Nucleus accumbens (tissue), 56 donors: ENCODE measurements around the gene GRHPR.
"Not testable (repeated sequence)": the region's sequence is repeated elsewhere in the genome, so short reads cannot be mapped to it uniquely, and the experiment has no call there.

Experiments used
- DNase-seq, 56 donors: peaks; one replicate each; lab custom pipeline; 2025; lab: John Stamatoyannopoulos, UW

The GRHPR gene

DNA sequence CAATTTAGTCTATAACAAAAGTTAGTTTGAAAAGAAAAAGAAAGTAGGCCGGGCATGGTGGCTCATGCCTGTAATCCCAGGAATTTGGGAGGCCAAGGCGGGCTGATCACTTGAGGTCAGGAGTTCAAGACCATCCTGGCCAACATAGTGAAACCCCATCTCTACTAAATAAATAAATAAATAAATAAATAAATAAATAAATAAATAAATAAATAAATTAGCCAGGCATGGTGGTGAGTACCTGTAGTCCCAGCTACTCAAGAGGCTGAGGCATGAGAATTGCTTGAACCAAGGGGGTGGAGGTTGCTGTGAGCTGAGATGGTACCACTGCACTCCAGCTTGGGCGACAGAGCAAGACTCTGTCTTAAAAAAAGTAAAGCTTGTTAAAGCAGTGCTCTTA lies 24.5 kb upstream of the GRHPR start:
- not testable (repeated sequence) for DNase-seq

DNA sequence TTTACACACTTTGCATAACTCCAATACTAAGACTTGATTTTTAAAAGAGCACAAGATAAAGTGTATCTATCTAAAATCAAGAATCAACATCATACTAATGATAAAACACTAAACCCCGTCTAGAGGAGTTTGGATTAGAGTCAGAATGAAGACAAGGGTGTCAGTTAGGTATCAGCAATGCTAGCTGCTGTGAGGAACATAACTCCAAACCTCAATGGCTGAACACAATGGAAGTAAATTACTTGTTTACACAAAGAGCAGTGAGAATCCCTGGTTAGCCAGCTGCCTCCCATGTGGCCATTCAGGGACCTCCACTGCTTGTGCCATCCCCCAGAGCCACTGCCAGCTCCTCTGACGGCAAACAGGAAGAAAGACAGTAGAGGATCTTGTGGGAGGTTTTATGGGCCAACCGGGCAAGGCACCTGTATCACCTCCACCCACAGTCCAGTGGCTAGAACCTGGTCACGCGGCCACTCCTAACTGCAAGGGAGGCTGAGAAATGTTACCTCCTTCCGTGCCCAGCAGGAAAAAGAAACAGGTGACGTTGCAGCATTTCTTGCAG lies 24.0 kb upstream of the GRHPR start:
- no peak for DNase-seq

DNA sequence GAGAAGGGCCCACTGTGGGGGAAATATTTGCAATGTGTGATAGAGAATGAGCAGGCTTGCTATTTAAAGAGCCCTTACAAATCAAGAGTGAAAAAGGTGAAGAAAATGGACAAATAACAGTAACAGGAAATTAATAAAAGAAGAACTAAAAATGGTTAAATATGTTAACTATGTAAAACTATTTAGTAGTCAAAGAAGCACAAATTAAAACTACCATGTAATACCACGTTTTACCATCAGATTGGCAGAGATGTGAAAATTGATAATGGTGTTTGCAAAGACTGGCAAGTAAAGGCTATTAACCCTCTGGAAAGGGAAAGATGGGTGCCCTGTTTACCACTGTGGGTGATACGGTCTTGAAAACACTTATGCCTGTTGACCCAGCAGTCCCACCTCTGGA lies 23.2 kb upstream of the GRHPR start:
- no peak for DNase-seq

DNA sequence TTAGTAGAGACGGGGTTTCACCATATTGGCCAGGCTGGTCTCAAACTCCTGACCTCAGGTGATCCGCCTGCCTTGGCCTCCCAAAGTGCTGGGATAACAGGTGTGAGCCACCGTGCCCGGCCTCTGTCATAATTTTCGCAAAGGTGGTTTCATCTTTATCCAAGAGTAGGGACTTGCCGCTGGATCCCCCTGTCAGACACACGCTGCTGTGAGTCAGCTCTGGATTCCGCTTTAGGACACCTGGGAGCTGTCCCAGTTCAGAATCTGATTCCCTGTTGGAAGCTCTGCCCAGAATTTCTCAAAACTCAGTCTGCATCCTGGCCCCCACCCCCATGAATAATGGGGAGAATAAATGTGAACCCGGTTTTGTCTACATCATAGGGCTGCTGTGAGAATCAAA lies 17.9 kb upstream of the GRHPR start:
- DNase-seq, result no peak

DNA sequence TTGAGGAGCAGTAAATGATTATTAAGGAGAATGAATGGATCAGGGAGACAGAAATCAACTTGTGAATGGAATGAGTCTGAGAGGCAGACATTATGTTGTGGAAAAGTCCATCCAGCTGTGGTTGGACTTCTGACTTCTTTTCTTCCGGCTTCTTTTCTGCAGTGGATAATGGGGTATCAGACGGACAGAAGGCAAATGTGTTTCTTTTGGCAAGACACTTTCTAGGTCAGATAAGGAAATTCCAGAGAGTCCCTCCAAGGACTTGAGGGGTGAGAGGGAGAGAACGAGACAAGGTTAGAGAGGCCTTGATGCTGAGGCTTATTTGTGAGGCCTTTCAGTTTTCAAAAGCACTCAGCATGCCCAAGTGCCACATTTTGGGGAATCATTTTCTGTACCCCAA lies 17.1 kb upstream of the GRHPR start:
- DNase-seq, result no peak

DNA sequence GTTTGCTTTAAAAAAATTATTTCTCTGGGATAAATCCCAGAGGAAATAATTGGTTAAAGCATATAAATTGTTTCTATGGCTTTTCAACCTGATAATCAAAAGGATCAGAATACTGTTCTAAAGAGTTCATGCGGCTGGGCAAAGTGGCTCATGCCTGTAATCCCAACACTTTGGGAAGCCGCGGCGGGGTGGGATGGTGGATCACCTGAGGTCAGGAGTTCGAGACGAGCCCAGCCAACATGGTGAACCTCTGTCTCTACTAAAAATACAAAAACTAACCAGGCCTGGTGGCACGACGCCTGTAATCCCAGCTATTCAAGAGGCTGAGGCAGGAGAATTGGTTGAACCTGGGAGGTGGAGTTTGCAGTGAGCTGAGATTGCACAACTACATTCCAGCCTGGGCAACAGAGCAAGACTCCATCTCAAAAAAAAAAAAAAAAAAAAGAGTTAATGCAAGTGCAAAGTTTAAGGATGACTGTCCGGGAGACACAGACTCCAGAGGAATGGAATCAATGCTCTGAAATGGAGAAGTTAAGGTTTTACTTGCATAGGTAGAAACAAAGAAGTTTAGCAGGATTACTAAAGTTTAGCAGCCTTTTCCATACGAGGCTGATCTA lies 16.6 kb upstream of the GRHPR start:
- no peak for DNase-seq

DNA sequence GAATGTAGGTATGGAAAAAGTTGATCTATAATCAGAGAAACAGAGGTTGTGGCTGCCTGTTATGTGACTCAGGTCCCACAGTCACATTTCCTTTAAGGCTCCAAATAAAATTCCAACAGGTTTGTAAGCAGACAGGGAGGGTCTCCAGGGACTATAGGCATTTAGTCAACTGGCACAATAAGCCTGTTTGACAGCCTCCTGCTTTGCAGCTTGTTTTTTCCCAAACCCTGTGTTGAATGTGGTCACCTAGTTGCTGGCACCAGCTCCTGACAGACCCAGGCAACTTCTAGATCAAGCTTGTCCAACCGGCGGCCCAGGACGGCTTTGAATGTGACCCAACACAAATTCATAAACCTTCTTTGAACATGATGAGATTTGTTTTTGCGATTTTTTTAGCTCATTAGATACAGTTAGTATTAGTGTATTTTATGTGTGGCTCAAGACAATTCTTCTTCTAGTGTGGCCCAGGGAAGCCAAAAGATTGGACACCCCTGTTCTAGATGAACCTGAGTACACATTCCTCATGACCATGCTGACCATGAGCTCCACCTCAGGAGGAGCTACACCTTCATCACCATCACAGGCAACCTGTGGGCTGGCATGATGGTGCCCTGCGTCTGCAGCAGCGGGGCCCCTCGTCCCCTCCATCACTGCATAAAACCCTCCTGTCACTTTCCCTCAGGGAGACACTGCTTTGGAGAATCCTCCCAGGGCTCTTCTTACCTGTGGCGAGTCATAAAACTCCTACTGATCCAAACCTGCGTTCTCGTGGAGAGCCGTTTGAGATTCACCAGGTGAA lies 15.7 kb upstream of the GRHPR start:
- no peak for DNase-seq

DNA sequence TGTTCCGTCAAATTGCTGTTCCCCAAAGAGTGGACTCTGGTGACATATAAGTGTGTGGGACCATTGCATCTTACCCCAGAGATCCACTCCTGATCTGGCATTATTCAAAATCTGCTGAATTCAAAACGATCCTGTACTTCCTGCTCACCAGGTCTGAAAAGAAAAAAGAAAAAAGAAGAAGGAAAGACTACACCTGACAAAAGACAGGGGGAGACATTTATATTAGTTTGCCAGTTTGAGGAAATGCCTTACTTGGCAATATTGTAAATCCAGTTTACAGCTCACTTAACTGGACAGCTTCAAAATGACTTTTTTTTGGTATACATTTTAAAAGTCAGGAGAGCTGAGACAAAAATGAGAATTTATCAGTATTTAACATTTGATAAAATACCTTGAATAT lies 15.0 kb upstream of the GRHPR start:
- DNase-seq, result no peak

DNA sequence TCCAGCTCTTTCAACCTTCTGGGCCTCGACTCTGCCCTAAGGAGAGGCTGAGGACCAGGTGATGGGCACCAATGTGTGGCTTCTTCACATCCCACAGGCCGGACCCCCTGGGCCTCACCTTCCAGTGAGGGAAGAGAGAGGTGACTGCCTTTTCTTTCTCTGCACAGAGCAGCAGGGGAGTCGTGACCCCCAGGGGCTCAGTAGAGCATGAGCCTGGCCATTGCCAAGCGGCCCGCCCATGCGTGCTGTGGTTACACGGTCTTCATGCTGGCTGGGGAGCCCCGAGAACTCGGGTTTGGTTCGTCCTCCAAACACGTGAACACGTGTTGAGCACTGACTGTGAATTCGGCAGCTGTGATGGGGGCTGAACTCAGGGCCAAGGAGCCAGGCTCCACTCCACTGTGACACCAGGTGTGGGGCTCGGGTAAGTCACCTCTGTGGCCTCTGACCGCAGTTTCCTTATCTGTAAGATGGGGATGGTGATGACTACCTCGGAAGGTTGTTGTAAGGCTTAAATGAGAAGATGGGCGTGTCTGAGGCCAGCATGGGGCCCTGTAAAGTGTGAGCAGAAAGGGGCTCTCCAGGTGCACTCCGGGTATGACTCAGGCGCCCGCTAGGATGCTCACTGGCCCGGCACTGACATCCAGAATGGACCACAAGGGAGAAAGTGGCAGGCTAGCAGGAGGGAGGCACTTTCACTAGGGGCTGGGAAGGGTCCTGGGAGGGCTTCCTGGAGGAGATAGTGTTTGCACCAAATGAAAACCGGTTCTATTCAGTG lies 13.4 kb upstream of the GRHPR start:
- no peak for DNase-seq

DNA sequence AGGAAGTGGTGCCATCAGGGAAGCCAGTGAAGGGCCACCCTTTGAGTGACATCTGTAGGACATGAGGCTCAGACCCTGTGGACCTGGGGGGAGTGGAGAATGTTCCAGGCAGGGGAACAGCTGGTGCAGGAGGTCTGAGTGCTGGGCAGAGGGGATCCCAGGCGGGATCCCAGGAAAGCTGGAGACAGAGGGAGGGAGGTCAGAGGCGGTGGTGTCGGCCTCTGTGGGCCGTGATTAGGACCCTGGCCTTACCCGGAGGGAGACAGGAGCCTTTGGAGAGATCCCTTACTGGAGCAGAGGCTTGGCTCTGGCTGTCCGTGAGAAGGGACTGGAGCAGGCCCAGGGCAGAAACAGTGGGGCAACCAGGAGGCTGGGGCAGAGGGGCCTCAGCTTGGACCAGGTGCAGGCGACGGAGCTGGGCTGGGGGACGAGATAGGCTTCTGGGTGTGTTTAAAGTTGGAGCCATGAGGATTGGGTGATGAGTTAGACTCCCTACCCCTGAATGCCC lies 12.1 kb upstream of the GRHPR start:
- DNase-seq, result no peak

DNA sequence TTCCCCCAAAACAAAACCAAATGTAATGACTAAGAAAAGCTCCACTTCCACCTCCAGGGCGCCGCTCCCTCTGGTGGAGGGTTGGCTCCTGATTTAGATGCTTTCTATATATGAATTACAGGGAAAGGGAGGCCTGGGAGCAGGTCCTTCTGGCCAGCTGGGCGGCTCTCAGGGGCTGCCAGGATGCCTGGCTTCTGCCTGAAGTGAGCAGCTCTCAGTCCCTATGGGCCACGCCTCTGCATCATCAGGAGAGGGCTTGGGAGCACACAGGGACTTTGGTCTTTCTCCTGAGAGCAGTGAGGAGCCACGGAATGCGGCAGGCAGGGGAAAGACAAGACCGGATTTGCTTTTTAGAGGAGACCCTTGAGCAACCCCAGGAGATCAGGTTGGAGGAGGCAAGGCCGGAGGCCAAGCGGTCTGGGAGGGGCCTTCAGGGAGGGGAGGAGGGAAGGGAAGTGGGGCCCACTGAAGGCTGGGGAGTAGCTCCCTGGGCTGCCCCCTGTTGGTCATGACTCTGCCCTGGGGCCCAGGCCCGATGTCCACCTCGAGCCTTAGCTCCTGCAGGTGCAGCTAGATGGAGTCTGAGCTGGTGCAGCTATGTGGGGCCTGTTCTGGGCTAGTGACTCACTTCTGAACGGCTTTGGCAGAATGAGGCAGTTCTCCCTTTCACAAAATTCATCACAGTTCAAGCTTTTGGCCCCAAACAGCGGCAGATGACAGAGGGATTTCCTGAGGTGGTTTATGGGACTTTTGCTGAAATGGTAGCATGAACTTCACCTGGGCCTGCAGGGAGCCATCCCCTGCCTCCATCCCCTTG lies 11.3 kb upstream of the GRHPR start:
- DNase-seq, result no peak

DNA sequence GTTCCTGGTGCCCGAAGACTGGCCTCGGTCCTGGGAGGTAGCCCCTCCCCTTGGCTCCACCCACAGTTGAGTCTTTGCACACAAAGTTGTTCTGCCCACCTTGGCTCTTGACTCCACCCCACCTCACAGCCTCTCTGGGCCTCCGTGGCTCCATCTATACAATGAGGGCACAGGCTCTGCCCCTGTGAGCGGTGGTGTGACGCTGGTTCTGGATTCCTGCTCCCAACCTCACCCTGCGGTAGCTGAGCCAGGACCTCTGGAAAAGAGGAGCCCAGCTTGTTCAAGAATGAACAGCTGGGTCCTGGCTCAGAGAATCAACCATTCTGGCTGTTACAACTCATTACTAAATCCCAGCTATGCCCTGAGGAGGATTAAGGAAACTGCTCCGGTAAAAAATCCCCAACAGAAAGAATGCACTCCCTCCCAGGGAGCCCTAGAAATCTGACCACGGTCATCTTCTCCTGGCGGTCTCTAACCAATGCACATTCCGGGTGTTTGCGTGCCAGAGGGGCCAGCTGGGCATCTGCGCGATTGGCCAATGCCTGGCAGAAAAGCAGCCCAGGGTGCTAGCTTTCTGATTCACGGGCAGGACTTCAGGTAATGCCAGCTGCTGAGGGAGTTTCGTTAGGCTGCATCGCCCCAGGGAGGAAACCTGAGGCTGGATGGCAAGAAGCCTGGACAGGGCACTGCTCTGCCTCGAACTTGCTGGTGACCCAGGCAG lies 9.9 kb upstream of the GRHPR start:
- DNase-seq, result no peak

DNA sequence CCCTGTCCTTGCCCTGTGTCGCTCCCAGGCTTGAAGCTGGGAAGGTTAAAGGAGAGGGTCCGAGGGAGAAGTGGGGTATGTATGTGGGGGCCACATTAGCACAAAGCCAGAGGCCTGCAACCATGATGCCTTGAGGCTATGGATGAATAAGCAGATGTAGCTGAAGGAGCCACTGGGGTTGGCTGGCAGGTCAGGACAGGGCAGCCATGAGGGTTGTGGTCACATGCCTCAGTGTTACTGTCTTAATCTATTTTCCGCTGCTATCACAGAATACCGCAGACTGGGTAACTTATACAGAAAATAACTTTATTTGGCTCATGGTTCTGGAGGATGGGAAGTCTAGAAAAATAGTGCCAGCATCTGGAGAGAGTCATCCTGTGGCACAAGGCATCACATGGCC lies 9.2 kb upstream of the GRHPR start:
- DNase-seq, result no peak

DNA sequence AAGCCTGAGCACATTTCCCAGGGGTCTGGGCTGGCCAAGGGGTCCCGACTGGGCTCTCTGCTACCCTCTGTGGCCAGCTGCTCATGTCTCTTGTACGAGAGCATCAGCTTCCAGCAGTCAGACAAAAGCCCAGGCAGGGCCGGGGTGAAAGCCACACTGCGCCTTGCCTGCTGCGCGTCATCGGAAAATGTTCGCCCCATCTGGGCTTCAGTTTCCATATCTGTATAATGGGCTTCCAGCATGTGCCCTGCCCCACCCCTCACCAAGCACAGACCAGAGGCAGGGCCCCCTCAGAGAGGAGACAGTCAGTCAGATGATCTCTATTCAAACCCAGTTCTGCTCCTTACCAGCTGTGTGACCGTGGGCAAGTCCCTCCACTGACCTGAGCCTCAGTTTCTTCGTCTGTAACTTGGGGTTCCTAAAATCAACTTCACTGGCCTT lies 8.0 kb upstream of the GRHPR start:
- DNase-seq, result no peak

DNA sequence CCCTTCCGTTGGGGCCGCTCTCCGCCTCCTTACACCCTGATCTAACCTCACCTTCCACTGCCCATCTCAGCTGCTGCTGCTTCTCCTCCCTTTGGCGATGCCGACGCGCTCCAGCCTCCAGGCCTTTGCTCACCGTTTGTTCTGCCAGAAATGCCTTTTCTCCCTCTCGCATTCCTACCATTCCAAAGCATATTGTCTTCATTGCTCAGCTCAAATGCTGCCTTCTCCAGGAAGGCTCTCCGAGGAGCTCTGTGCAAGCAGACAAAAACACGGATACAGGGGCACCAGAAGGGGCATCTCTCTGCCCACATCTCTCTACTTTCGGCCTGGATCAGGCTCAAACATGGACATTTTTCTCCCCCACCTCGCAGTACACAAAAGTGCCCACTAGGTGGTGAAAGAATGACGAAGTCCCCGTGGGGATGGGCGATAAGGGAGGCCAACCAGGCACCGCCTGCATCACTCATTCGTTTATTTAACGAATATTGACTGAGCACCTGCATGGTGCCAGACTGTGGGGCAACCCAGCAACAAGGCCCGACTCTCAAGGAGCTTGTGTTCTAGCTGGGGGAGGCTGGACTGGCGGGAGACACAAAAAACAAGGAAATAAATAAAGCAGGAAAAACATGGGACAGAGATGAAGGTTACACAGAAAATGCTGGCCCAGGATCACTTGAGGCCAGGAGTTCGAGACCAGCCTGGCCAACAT lies 7.3 kb upstream of the GRHPR start:
- peak in 46 of 56 donors; percentile 27 to 81 (median 52) for DNase-seq

DNA sequence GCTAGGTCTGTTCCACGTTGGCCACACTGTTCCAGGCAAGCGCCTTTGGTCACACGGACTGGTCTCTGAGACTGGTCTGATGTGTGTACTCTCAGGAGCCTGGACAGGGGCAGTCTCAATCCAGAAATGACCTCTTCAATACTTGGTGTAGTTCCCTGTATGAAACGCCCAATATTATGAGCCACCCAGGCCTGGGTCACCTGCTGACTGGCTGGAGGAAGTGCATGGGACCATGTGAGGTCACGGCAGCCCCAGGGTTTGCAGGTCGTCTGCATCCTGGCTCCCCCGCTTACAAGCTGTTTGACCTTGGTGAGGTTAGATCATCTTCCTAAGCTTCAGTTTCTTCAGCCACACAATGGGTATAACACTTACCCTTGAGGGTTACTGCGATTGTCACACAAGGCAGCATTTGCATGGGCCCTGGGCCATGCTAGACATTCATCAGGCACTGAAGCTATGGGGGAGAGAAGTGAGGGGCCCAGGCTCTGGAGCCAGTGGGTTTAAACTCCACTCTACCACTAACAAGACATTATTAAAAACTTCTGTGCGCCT lies 5.2 kb upstream of the GRHPR start:
- DNase-seq, result no peak

DNA sequence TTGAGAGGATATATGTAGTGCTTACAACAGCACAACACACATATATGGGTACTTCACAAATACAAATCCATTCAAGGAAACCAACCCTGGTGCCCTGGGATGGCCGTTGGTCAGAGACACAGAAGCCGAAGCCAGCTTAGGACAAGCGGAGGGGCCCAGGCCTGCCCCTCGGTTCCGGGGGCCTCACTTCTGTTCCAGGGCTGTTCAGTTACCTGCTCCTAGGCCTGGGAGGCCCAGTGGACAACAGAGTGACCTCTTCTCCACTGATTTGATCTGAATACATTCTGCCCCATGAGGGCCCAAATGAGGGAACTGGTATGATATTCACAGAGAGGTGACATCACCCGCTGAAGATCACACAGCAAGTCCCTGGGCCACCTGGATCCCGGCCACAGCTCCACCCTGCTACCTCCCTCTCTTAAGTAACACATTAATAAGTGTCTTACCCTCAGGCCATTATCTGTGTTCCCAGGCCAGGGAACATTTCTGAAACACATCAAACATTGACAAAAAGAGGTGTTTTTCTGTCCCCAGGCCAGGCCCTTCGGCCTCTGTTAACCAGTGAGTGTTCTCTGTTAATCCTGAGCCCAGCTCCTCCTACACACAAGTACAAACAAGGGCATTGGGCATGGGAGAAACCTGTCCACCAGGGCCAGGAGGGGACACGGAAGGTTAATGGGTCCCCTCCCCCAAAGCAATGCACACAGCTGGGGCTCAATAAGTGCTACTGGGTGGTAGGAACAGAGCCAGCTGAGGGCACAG lies 4.5 kb upstream of the GRHPR start:
- DNase-seq, result no peak

DNA sequence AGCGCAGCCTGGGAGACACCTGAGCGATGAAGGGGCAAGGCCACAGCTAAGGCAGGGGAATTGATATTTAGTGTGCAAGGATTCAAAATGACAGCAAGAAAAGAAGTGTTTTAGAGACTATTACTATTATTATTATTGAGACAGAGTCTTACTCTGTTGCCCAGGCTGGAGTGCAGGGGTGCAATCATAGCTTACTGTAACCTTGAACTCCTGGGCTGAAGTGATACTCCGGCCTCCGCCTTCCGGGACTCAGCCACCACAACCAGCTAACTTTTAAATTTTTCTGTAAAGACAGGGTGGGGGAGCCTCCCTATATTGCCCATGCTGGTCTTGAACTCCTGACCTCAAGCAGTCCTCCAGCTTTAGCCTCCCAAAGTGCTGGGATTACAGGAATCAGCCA lies 3.3 kb upstream of the GRHPR start:
- DNase-seq, result no peak
